Spleen (tissue), 7 donors: ENCODE measurements around the gene TENM3.
"Not testable (repeated sequence)": the region's sequence is repeated elsewhere in the genome, so short reads cannot be mapped to it uniquely, and the experiment has no call there.

Experiments used
- POLR2A ChIP-seq, 3 donors: fragments of 450-650 bp; IDR thresholded peaks; one replicate each; pipeline ENCODE4 v1.5.1; 2017; ENCODE audit warnings: antibody characterized with exemption in 3 of 3, mild to moderate bottlenecking in 1 of 3
- TF ChIP-seq, protein P1 (sequence below), 11 experiments: fragments of 200-600 bp in 7 of 11; fragments of 450-650 bp in 4 of 11; sonication (generic) in 4 of 11; IDR thresholded peaks in 8 of 11; conservative IDR thresholded peaks in 3 of 11; 1 replicate in 7 of 11; 2 replicates in 4 of 11; pipeline versions ENCODE4 v1.4.0 to v1.8.0; 2016 to 2021; ENCODE audit warnings: antibody characterized with exemption in 11 of 11, inconsistent platforms in 4 of 11, mild to moderate bottlenecking in 1 of 11
- donor health status: DM: no; HTN: no; CAD: no; lungs with moderate emphysema.
- donor health status: DM: no; HTN: no; CAD: no.
- donor health status: DM: no; HTN: no; CAD: no.

- TF ChIP-seq, protein P1, sequence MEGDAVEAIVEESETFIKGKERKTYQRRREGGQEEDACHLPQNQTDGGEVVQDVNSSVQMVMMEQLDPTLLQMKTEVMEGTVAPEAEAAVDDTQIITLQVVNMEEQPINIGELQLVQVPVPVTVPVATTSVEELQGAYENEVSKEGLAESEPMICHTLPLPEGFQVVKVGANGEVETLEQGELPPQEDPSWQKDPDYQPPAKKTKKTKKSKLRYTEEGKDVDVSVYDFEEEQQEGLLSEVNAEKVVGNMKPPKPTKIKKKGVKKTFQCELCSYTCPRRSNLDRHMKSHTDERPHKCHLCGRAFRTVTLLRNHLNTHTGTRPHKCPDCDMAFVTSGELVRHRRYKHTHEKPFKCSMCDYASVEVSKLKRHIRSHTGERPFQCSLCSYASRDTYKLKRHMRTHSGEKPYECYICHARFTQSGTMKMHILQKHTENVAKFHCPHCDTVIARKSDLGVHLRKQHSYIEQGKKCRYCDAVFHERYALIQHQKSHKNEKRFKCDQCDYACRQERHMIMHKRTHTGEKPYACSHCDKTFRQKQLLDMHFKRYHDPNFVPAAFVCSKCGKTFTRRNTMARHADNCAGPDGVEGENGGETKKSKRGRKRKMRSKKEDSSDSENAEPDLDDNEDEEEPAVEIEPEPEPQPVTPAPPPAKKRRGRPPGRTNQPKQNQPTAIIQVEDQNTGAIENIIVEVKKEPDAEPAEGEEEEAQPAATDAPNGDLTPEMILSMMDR (IDR thresholded peaks at IDR 0.05 in 8 of 11, conservative IDR thresholded peaks at IDR 0.05 in 3 of 11) = not testable (repeated sequence)
- not testable (repeated sequence) for TF ChIP-seq POLR2A (IDR thresholded peaks at IDR 0.05)
Observed at GRCh38 chr4:182243204-182243603, at the start of gene TENM3.
